Kidney (tissue), 14 donors: ENCODE measurements around the gene C1orf21. TPM values are rescaled to one million over a fixed set of nuclear protein-coding genes. Genes with fewer than 3 reads are reported as not detected.

Source experiments
- DNase-seq, 5 donors: peaks; one replicate each; pipeline ENCODE4 v3.0.0-alpha.2; 2013 to 2020
- FAIRE-seq: peaks from 2 replicates; lab custom pipeline; 2012; peaks lifted over from hg19 to GRCh38; lab: Jason Lieb, UNC
- H3K27ac ChIP-seq, 2 donors: one replicate each; pipeline ENCODE4 v1.7.0; 2013; ENCODE audit warnings: low read depth in 2 of 2, low read length in 2 of 2, inconsistent platforms in 1 of 2
- H3K27me3 ChIP-seq: one replicate; pipeline ENCODE4 v1.7.1; 2013; ENCODE audit warnings: low read length, inconsistent platforms; ENCODE audit not compliant: control insufficient read depth, insufficient read depth
- H3K36me3 ChIP-seq, 3 donors: one replicate each; pipeline versions ENCODE4 v1.7.0 to v1.7.1; 2013; ENCODE audit warnings: low read length in 3 of 3, control low read depth in 1 of 3, inconsistent platforms in 1 of 3; ENCODE audit not compliant: insufficient read depth in 3 of 3, control insufficient read depth in 2 of 3
- H3K4me1 ChIP-seq, 3 donors: one replicate each; pipeline versions ENCODE4 v1.7.0 to v1.7.1; 2013; ENCODE audit warnings: low read length in 3 of 3, inconsistent platforms in 1 of 3, low read depth in 1 of 3; ENCODE audit not compliant: control insufficient read depth in 2 of 3, insufficient read depth in 2 of 3
- H3K4me3 ChIP-seq, 3 donors: one replicate each; pipeline versions ENCODE4 v1.7.0 to v1.8.1; 2013; ENCODE audit warnings: low read length in 3 of 3, control low read depth in 1 of 3, inconsistent platforms in 1 of 3
- H3K9ac ChIP-seq, 3 donors: one replicate each; pipeline versions ENCODE4 v1.7.0 to v1.7.1; 2013; ENCODE audit warnings: low read length in 3 of 3, control low read depth in 1 of 3, inconsistent platforms in 1 of 3
- H3K9me3 ChIP-seq, 3 donors: one replicate each; pipeline versions ENCODE4 v1.7.0 to v1.7.1; 2013; ENCODE audit warnings: low read length in 3 of 3, control low read depth in 1 of 3, inconsistent platforms in 1 of 3; ENCODE audit not compliant: control insufficient read depth in 2 of 3, insufficient read depth in 1 of 3
- CTCF ChIP-seq: IDR thresholded peaks from 3 replicates; pipeline ENCODE4 v1.5.1; 2012; ENCODE audit warnings: mild to moderate bottlenecking, moderate library complexity, borderline replicate concordance; ENCODE audit not compliant: insufficient read depth; ENCODE audit errors: extremely low read depth
- intact Hi-C: fragments of 100-400 bp; cut with DNase I; formaldehyde crosslinking; loops from one replicate; pipeline ENCODE4 v1.11.1; 2022
- polyA plus RNA-seq: library from polyadenylated mRNA; stranded (reverse); fragments of 350-450 nt; fragmentation: Illumina TruSeq; extraction: RNeasy Lipid Tissue Mini Kit (QIAGEN cat#74804); gene quantifications from one replicate; pipeline ENCODE4 v1.2.3, GENCODE V29; 2014; ENCODE audit warnings: low read depth, low replicate concordance; ENCODE audit not compliant: insufficient read depth
- total RNA-seq: library from RNA; stranded (reverse); fragmentation: NEBNext Ultra II Directional; extraction: Animal tissue kit (Norgen Biotek cat#: 25700); gene quantifications from one replicate; pipeline ENCODE4 v1.2.1, GENCODE V29; 2021
- donor health status: control.
- donor health status: control.
- donor health status: control.
- donor health status: control.
- donor health status: control.
- donor health status: DM: yes; HTN: yes; CAD: no.
- donor health status: Normal renal cell carcinoma (clear cell type).

Gene C1orf21
- total and polyA plus RNA-seq, 2 donors from 2014 or later = 18.3 to 18.6 TPM

DNA sequence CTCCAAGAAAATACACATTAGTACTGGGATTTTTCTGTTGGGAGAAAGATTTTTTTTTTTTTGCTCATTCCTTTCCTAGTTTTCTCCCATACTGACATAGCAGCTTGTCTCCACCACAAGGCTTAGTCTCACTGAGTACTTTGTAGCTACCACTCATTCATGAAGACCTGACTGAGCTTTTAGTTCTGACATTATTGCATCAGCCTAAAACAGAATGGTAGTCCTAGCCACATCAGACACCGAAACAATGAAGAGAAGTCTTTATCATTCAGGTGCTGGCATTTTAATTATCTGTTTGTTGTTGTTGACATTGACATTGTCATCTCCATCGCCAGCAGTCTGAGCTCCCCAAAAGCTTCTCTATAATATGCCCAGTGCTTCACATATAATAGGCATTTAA lies 21.1 kb upstream of the C1orf21 start:
- H3K4me3 ChIP-seq = no peak overlapping the region
- H3K36me3 ChIP-seq = no peaks in the 10 kb centered on the region
- H3K27me3 ChIP-seq = no peaks in the 10 kb centered on the region
- H3K27ac ChIP-seq = no peak overlapping the region
- H3K4me1 ChIP-seq = no peaks in the 10 kb centered on the region
- intact Hi-C loops = no loop called here
- FAIRE-seq (no peak), DNase-seq (no peak)
- H3K9me3 ChIP-seq = no peaks in the 10 kb centered on the region
- H3K9ac ChIP-seq = no peak overlapping the region
- TF ChIP-seq CTCF = no peak

DNA sequence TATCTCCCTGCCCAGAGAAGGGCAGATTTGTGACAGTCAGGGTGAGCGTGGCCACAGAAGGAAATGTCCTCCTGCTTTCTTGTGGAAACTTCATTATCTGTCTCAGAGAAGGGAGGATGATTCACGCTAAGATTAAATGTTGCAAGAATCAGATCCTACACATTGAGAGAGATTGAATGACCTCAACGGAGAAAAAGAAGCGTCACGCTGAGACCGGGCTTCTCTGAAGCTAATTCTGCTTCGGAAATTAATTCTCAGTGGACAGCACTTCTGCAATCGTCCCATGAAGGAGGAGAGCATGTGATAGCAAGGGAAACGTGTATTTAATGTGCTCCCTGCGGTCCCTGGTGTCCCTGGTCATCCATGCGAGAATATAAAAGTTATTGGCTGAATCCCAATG lies 19.8 kb upstream of the C1orf21 start:
- Histone ChIP-seq H3K27ac (no peak overlapping the region), H3K36me3 (no peaks in the 10 kb centered on the region), H3K9me3 (no peaks in the 10 kb centered on the region), H3K27me3 (no peaks in the 10 kb centered on the region), H3K4me3 (no peak overlapping the region), H3K9ac (no peak overlapping the region), H3K4me1 (no peaks in the 10 kb centered on the region)
- TF ChIP-seq CTCF = no peak
- intact Hi-C loops = no loop called here
- peak in 2 of 5 donors; percentile 26 to 48 for DNase-seq
- no peak for FAIRE-seq

DNA sequence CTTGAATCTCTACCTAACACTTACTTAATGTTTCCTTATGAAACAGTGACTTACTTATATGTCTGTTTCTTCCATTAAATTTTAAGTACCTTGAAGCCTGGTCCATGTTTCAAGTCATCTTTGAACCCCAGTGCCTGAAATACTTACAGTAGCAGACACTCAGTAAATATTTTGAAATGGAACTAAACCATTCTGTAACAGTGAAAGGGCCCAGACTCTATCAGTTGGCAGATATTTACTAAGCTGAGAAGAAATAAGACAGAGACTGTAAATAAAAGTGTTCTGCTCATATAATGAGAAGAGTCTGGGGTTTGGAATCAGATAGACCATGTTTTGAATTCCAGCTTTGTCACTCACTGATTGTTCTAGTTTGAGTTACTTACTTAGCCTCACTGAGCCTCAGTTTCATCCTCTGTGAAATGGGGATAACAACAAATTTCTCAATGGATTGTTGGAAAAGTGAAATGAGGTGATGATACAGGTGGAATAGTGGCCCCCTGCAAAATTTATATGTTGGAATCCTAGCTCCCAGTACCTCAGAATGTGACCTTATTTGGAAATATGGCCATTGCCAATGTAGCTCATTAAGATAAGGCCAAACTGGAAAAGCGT lies 19.3 kb upstream of the C1orf21 start:
- no peak for FAIRE-seq
- H3K27ac ChIP-seq = no peak overlapping the region
- intact Hi-C loops = no loop called here

More for the DNA sequence above, 19.3 kb upstream of the C1orf21 start:
- no peak overlapping the region for H3K4me3 ChIP-seq
- no peaks in the 10 kb centered on the region for H3K27me3 ChIP-seq
- no peak for TF ChIP-seq CTCF
- no peaks in the 10 kb centered on the region for H3K4me1 ChIP-seq
- H3K9ac ChIP-seq = no peak overlapping the region
- no peak for DNase-seq
- no peaks in the 10 kb centered on the region for H3K36me3 ChIP-seq
- no peaks in the 10 kb centered on the region for H3K9me3 ChIP-seq
